IMR-90 (cell line): ENCODE data around the gene AGBL5. TPM values are rescaled to one million over a fixed set of nuclear protein-coding genes. Genes with fewer than 3 reads are reported as not detected.

ENCODE experiments used
- ATAC-seq: fragments of 200-7000 bp; cut with Tn5 transposase; 2 replicates; pipeline ENCODE4 v1.9.1; 2020; ENCODE audit warnings: low read depth, mild to moderate bottlenecking, moderate library complexity
- BruUV-seq: library from RNA; stranded (reverse); fragments of 400-500 nt; replicated peaks from 2 replicates; lab custom pipeline; 2021; lab: Mats Ljungman, UMichigan
- CTCF ChIA-PET: fragments of 300-600 bp; formaldehyde crosslinking; extraction: SDS; loops from one replicate; lab custom pipeline; 2021; ENCODE audit warnings: antibody characterized with exemption; lab: Yijun Ruan, JAX
- POLR2A ChIA-PET: fragments of 300-600 bp; sonication (Branson Sonifier 250); formaldehyde crosslinking; loops from one replicate; lab custom pipeline; 2022; ENCODE audit warnings: antibody characterized with exemption; ENCODE audit not compliant: unreplicated experiment; lab: Charles Lee
- DNase-seq: peaks from one replicate; pipeline ENCODE4 v3.0.0; 2013
- H2AFZ ChIP-seq: replicated peaks from 2 replicates; pipeline ENCODE3; 2013; ENCODE audit warnings: low read length, mild to moderate bottlenecking; ENCODE audit not compliant: poor library complexity
- H2AK5ac ChIP-seq: 2 replicates; pipeline ENCODE4 v1.6.1; 2013; ENCODE audit warnings: low read depth, low read length, inconsistent platforms
- H2AK9ac ChIP-seq: replicated peaks from 2 replicates; pipeline ENCODE3; 2013; ENCODE audit warnings: mild to moderate bottlenecking, low read depth, low read length, moderate library complexity; ENCODE audit not compliant: poor library complexity
- H2BK120ac ChIP-seq: 2 replicates; pipeline ENCODE4 v1.6.1; 2013; ENCODE audit warnings: low read depth, low read length, inconsistent platforms
- H2BK15ac ChIP-seq: 3 replicates; pipeline ENCODE4 v1.6.1; 2013; ENCODE audit warnings: low read depth, low read length, inconsistent platforms
- H2BK20ac ChIP-seq: 2 replicates; pipeline ENCODE4 v1.6.1; 2013; ENCODE audit warnings: low read depth, mild to moderate bottlenecking, inconsistent platforms, low read length, moderate library complexity
- H2BK5ac ChIP-seq: 2 replicates; pipeline ENCODE4 v1.6.1; 2013; ENCODE audit warnings: mild to moderate bottlenecking, low read depth, low read length, inconsistent platforms; ENCODE audit not compliant: poor library complexity, severe bottlenecking
- H3K14ac ChIP-seq: replicated peaks from 2 replicates; pipeline ENCODE4 v1.6.1; 2013; ENCODE audit warnings: low read depth, low read length, inconsistent platforms
- H3K18ac ChIP-seq: 2 replicates; pipeline ENCODE4 v1.6.1; 2013; ENCODE audit warnings: low read depth, low read length, control low read depth
- H3K23ac ChIP-seq: 2 replicates; pipeline ENCODE4 v1.6.1; 2013; ENCODE audit warnings: low read depth, low read length, inconsistent platforms
- H3K27ac ChIP-seq: 2 replicates; pipeline ENCODE4 v1.5.1; 2013; ENCODE audit warnings: mild to moderate bottlenecking, control low read depth, low read length; ENCODE audit not compliant: insufficient read depth
- H3K27me3 ChIP-seq: 2 replicates; pipeline ENCODE4 v1.6.1; 2013; ENCODE audit warnings: low read length; ENCODE audit not compliant: control insufficient read depth, insufficient read depth
- H3K36me3 ChIP-seq: 2 replicates; pipeline ENCODE4 v1.6.1; 2013; ENCODE audit warnings: low read length, mixed read lengths; ENCODE audit not compliant: control insufficient read depth, insufficient read depth
- H3K4ac ChIP-seq: 2 replicates; pipeline ENCODE4 v1.6.1; 2013; ENCODE audit warnings: low read depth, low read length, inconsistent platforms
- H3K4me1 ChIP-seq: 2 replicates; pipeline ENCODE4 v1.6.1; 2013; ENCODE audit warnings: low read length, mixed read lengths; ENCODE audit not compliant: control insufficient read depth, insufficient read depth
- H3K4me2 ChIP-seq: 2 replicates; pipeline ENCODE4 v1.6.1; 2013; ENCODE audit warnings: low read depth, mild to moderate bottlenecking, control low read depth, low read length, moderate library complexity
- H3K4me3 ChIP-seq: 2 replicates; pipeline ENCODE4 v1.5.1; 2013; ENCODE audit warnings: low read depth, mild to moderate bottlenecking, control low read depth, low read length, moderate library complexity; ENCODE audit not compliant: insufficient read depth
- H3K56ac ChIP-seq: 2 replicates; pipeline ENCODE4 v1.6.1; 2013; ENCODE audit warnings: low read length, inconsistent platforms; ENCODE audit not compliant: insufficient read depth; ENCODE audit errors: extremely low read depth
- H3K79me1 ChIP-seq, 2 experiments: 2 replicates each; pipeline ENCODE4 v1.6.1; 2013; ENCODE audit warnings: low read length in 2 of 2, inconsistent platforms in 1 of 2, low read depth in 1 of 2
- H3K9ac ChIP-seq: 2 replicates; pipeline ENCODE4 v1.6.1; 2013; ENCODE audit warnings: low read depth, low read length, control low read depth
- H3K9me1 ChIP-seq: 2 replicates; pipeline ENCODE4 v1.6.1; 2013; ENCODE audit warnings: low read length, inconsistent platforms; ENCODE audit not compliant: insufficient read depth
- H3K9me3 ChIP-seq: 2 replicates; pipeline ENCODE4 v1.6.1; 2013; ENCODE audit warnings: low read length; ENCODE audit not compliant: control insufficient read depth, insufficient read depth
- H4K20me1 ChIP-seq: 2 replicates; pipeline ENCODE4 v1.6.1; 2013; ENCODE audit warnings: low read length, inconsistent platforms; ENCODE audit not compliant: insufficient read depth
- H4K5ac ChIP-seq: 2 replicates; pipeline ENCODE4 v1.6.1; 2013; ENCODE audit warnings: mild to moderate bottlenecking, low read depth, low read length, control low read depth
- H4K8ac ChIP-seq, 2 experiments: 2 replicates each; pipeline ENCODE4 v1.6.1; 2013; ENCODE audit warnings: low read depth in 2 of 2, low read length in 2 of 2, control low read depth in 1 of 2, inconsistent platforms in 1 of 2
- H4K91ac ChIP-seq: 2 replicates; pipeline ENCODE4 v1.6.1; 2013; ENCODE audit warnings: low read depth, low read length, inconsistent platforms; ENCODE audit not compliant: insufficient read depth
- CEBPB ChIP-seq: IDR thresholded peaks from 2 replicates; pipeline ENCODE4 v1.6.1; 2012; ENCODE audit warnings: low read depth, low read length, improper control_type of control experiment
- CHD1 ChIP-seq: IDR thresholded peaks from 2 replicates; pipeline ENCODE4 v1.6.1; 2012; ENCODE audit warnings: low read depth, low read length, improper control_type of control experiment
- FOS ChIP-seq: fragments of 150-350 bp; IDR thresholded peaks from 2 replicates; pipeline ENCODE4 v1.6.1; 2016; ENCODE audit warnings: low read depth, low read length
- MAFK ChIP-seq: IDR thresholded peaks from 2 replicates; pipeline ENCODE4 v1.6.1; 2012; ENCODE audit warnings: low read depth, low read length, improper control_type of control experiment
- MXI1 ChIP-seq: IDR thresholded peaks from 2 replicates; pipeline ENCODE4 v1.6.1; 2012; ENCODE audit warnings: low read depth, mild to moderate bottlenecking, low read length, moderate library complexity, borderline replicate concordance
- NFE2L2 ChIP-seq: fragments of 150-350 bp; IDR thresholded peaks from 2 replicates; pipeline ENCODE4 v1.6.1; 2016; ENCODE audit warnings: low read depth, mild to moderate bottlenecking, low read length
- RAD21 ChIP-seq: IDR thresholded peaks from 2 replicates; pipeline ENCODE4 v1.6.1; 2012; ENCODE audit warnings: low read length, improper control_type of control experiment
- RCOR1 ChIP-seq: IDR thresholded peaks from 2 replicates; pipeline ENCODE4 v1.6.1; 2012; ENCODE audit warnings: mild to moderate bottlenecking, low read length, improper control_type of control experiment; ENCODE audit not compliant: insufficient replicate concordance
- SMC3 ChIP-seq: fragments of 150-350 bp; IDR thresholded peaks from 2 replicates; pipeline ENCODE4 v1.6.1; 2016; ENCODE audit warnings: low read depth, mild to moderate bottlenecking, antibody characterized with exemption, low read length, moderate library complexity
- USF2 ChIP-seq: fragments of 150-350 bp; IDR thresholded peaks from 2 replicates; pipeline ENCODE4 v1.6.1; 2017; ENCODE audit warnings: mild to moderate bottlenecking, antibody characterized with exemption, low read length, low read depth
- WGBS, 2 experiments: methylation state at CpG; one replicate each; pipeline versions ENCODE4 v1.1.5 to v1.1.7; 2013; ENCODE audit warnings: missing lambda C conversion rate in 2 of 2; ENCODE audit not compliant: insufficient read length in 1 of 2; ENCODE audit errors: extremely low coverage in 2 of 2; 5-methylcytosine and 5-hydroxymethylcytosine counted together
- dilution Hi-C: fragments of 300-500 bp; cut with HindIII; formaldehyde crosslinking; loops from one replicate; pipeline ENCODE4 v1.14.3; 2018; ENCODE audit warnings: low sequenced_read_pairs; ENCODE audit not compliant: unreplicated experiment
- in situ Hi-C: fragments of 300-500 bp; cut with MboI; formaldehyde crosslinking; loops from 3 replicates; pipeline ENCODE4 v1.14.3; 2019; ENCODE audit warnings: low sequenced_read_pairs, inconsistent platforms, mixed read lengths
- intact Hi-C: fragments of 100-400 bp; cut with micrococcal nuclease; formaldehyde crosslinking; loops from 2 replicates; pipeline ENCODE4 v1.10.0; 2022
- polyA plus RNA-seq, 3 experiments: library from polyadenylated mRNA; depleted of rRNA; stranded (reverse); fragments of >200 nt; gene quantifications; 2 replicates each; pipeline ENCODE4 v1.2.3, GENCODE V29; 2012; ENCODE audit warnings: low replicate concordance in 1 of 3
- total RNA-seq: library from RNA; depleted of rRNA; stranded (reverse); fragments of >200 nt; gene quantifications from 2 replicates; pipeline ENCODE4 v1.2.3, GENCODE V29; 2012
- TF ChIP-seq, protein P1 (sequence below): conservative IDR thresholded peaks from 2 replicates; pipeline ENCODE4 v1.5.1; 2012; ENCODE audit warnings: mild to moderate bottlenecking, low read depth, low read length, improper control_type of control experiment
- TF ChIP-seq, protein P2 (sequence below): fragments of 150-350 bp; IDR thresholded peaks from 2 replicates; pipeline ENCODE4 v1.6.1; 2016; ENCODE audit warnings: low read depth, mild to moderate bottlenecking, low read length, moderate library complexity, borderline replicate concordance

Gene AGBL5
- total and polyA plus RNA-seq, 2 of the 4 experiments (the other 2 are of a cell fraction), result 19.0 to 26.2 TPM

DNA sequence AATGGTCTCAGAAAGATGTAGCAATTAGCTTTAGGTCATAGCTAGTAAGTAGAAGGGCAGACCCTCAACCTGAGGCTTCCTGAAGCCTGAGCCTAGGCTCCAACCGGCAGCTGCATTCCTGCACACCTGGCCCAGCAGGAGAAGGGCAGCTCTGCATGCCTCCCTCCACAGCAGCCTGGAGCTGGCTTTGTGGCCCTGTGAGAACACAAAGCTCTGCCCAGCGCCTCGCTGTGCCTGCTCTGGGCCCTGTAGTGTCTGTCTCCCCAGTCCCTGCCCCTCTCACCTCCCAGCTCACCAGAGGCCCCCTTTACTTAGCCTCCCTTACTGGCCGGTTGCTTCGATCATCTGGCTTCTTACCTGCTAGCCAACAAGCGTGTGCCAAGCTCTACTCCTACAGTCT, 12.0 kb upstream of the AGBL5 start:
- Histone ChIP-seq H3K4me3 (no peak overlapping the region), H3K9me1 (peaks cover 9% of the 10 kb centered on the region), H4K20me1 (peaks cover 34% of the 10 kb centered on the region), H3K9me3 (no peaks in the 10 kb centered on the region), H3K27ac (no peak overlapping the region), H2BK20ac (no peak overlapping the region), H2AFZ (no peak overlapping the region), H2BK15ac (no peak overlapping the region), H2AK5ac (no peak overlapping the region), H3K18ac (no peak overlapping the region), H2BK120ac (no peak overlapping the region), H3K4me2 (no peak overlapping the region), H4K8ac (no peak overlapping the region), H3K56ac (no peak overlapping the region), H3K79me1 (peaks cover 24 to 57% of the 10 kb centered on the region in 2 experiments), H3K36me3 (peaks cover 74% of the 10 kb centered on the region), H4K91ac (no peak overlapping the region), H3K27me3 (no peaks in the 10 kb centered on the region), H3K14ac (no peak overlapping the region), H2AK9ac (no peak overlapping the region), H2BK5ac (no peak overlapping the region), H3K23ac (no peak overlapping the region), H3K9ac (no peak overlapping the region), H3K4ac (no peak overlapping the region), H4K5ac (no peak overlapping the region), H3K4me1 (peaks cover 4% of the 10 kb centered on the region; the same call in 1 of the 2 replicates)
- ChIA-PET POLR2A (no interaction called here), CTCF (no interaction called here)
- intact Hi-C loops, result no loop called here
- ATAC-seq (no peak), DNase-seq (no peak)
- WGBS, 2 experiments, result 87% methylated on average over 3 of the region's 6 CpGs; no CpG with 5 or more reads in 1 of the 2 experiments
- no peak for TF ChIP-seq NFE2L2
- TF ChIP-seq CHD1, result no peak
- no peak for TF ChIP-seq USF2
- TF ChIP-seq, protein P1, sequence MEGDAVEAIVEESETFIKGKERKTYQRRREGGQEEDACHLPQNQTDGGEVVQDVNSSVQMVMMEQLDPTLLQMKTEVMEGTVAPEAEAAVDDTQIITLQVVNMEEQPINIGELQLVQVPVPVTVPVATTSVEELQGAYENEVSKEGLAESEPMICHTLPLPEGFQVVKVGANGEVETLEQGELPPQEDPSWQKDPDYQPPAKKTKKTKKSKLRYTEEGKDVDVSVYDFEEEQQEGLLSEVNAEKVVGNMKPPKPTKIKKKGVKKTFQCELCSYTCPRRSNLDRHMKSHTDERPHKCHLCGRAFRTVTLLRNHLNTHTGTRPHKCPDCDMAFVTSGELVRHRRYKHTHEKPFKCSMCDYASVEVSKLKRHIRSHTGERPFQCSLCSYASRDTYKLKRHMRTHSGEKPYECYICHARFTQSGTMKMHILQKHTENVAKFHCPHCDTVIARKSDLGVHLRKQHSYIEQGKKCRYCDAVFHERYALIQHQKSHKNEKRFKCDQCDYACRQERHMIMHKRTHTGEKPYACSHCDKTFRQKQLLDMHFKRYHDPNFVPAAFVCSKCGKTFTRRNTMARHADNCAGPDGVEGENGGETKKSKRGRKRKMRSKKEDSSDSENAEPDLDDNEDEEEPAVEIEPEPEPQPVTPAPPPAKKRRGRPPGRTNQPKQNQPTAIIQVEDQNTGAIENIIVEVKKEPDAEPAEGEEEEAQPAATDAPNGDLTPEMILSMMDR, result no peak
- TF ChIP-seq SMC3, result no peak
- TF ChIP-seq MXI1, result no peak
- no peak for TF ChIP-seq MAFK
- no peak for TF ChIP-seq RCOR1
- TF ChIP-seq, protein P2, sequence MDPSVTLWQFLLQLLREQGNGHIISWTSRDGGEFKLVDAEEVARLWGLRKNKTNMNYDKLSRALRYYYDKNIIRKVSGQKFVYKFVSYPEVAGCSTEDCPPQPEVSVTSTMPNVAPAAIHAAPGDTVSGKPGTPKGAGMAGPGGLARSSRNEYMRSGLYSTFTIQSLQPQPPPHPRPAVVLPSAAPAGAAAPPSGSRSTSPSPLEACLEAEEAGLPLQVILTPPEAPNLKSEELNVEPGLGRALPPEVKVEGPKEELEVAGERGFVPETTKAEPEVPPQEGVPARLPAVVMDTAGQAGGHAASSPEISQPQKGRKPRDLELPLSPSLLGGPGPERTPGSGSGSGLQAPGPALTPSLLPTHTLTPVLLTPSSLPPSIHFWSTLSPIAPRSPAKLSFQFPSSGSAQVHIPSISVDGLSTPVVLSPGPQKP, result no peak
- no peak for TF ChIP-seq FOS
- TF ChIP-seq CEBPB, result no peak
- TF ChIP-seq RAD21, result no peak
- in situ Hi-C loops, result no loop called here
- dilution Hi-C loops, result no loop called here
- no TSS peak for BruUV-seq
